SK-N-SH (cell line): ENCODE data around the gene MYLK4.

Experiments
- CTCF ChIP-seq: fragments of 200-600 bp; sonication (generic); IDR thresholded peaks from 2 replicates; pipeline ENCODE4 v1.6.1; 2017; ENCODE audit warnings: antibody characterized with exemption, mild to moderate bottlenecking, moderate library complexity
- EZH2phosphoT487 ChIP-seq: fragments of 200-600 bp; sonication (generic); IDR thresholded peaks from 2 replicates; pipeline ENCODE4 v1.6.1; 2017; ENCODE audit warnings: low read depth, mixed run types, mild to moderate bottlenecking, antibody characterized with exemption, moderate library complexity, borderline replicate concordance
- FOXJ3 ChIP-seq: sonication (generic); formaldehyde crosslinking; IDR thresholded peaks from 2 replicates; pipeline ENCODE4 v1.5.1; 2020; ENCODE audit warnings: mild to moderate bottlenecking, missing genetic modification reagents
- FOXM1 ChIP-seq: IDR thresholded peaks from 2 replicates; pipeline ENCODE4 v1.4.0; 2012; ENCODE audit warnings: low read depth, mild to moderate bottlenecking

- TF ChIP-seq FOXJ3 (CRISPR knock-in tag) (no peak), CTCF (no peak), EZH2phosphoT487 (no peak), FOXM1 (no peak)
Observed at GRCh38 chr6:2633736-2634135, 117.0 kb downstream of the MYLK4 start.
